Stimulated activated CD4-positive, alpha-beta T cell treated with anti-CD3 and anti-CD28 coated beads, Interleukin-4, amount 100 ng/mL, for 48 hours (primary cell): ENCODE results near the gene GRK6.

ENCODE experiments used
- DNase-seq, 2 donors: peaks; one replicate each; pipeline ENCODE4 v3.0.0-alpha.2; 2020; ENCODE audit warnings: low read depth in 2 of 2

The GRK6 gene

GRCh38 chr5:177426566-177427210 is at the start of gene GRK6:
GRK6 (plus strand) TSS chr5:177426676; CDS start chr5:177426846, 170 bp downstream.
- peak in 1 of 2 donors; percentile 51 for DNase-seq

- DNase-seq = no peak
Measured at GRCh38 chr5:177377851-177378776, 48.4 kb upstream of the GRK6 start.

GRCh38 chr5:177378884-177379883 is 47.3 kb upstream of the GRK6 start:
- DNase-seq = no peak

- no peak for DNase-seq
Measured at GRCh38 chr5:177380805-177381126, 45.7 kb upstream of the GRK6 start.

GRCh38 chr5:177382423-177383029 is 44.0 kb upstream of the GRK6 start:
- DNase-seq = no peak

GRCh38 chr5:177383181-177383580 is 43.3 kb upstream of the GRK6 start:
- DNase-seq = no peak

- DNase-seq = no peak
Measured at GRCh38 chr5:177384134-177384533, 42.3 kb upstream of the GRK6 start, which contains the start of gene SLC34A1. SLC34A1 (plus strand) TSS chr5:177384434; CDS start chr5:177385742, 1,308 bp downstream.

GRCh38 chr5:177385720-177386119 is 40.8 kb upstream of the GRK6 start:
- no peak for DNase-seq

- DNase-seq = no peak
Measured at GRCh38 chr5:177386542-177386941, 39.9 kb upstream of the GRK6 start.

- DNase-seq = no peak
Measured at GRCh38 chr5:177387405-177387804, 39.1 kb upstream of the GRK6 start.

- DNase-seq = no peak
Measured at GRCh38 chr5:177388521-177389052, 37.9 kb upstream of the GRK6 start.

- DNase-seq = peak in 1 of 2 donors; percentile 36
Measured at GRCh38 chr5:177389241-177390169, 37.0 kb upstream of the GRK6 start.

- DNase-seq = peak; percentile 83 to 86
Measured at GRCh38 chr5:177390363-177391300, 35.8 kb upstream of the GRK6 start.

GRCh38 chr5:177392765-177393164 is 33.7 kb upstream of the GRK6 start:
- no peak for DNase-seq

GRCh38 chr5:177393206-177393765 is 33.2 kb upstream of the GRK6 start:
- no peak for DNase-seq

- no peak for DNase-seq
Measured at GRCh38 chr5:177393990-177394389, 32.5 kb upstream of the GRK6 start.

GRCh38 chr5:177396078-177396477 is 30.4 kb upstream of the GRK6 start:
- no peak for DNase-seq

GRCh38 chr5:177396807-177397206 is 29.7 kb upstream of the GRK6 start:
- DNase-seq = no peak
